ENCODE data around the gene PPP1R7. TPM values are rescaled to one million over a fixed set of nuclear protein-coding genes. Genes with fewer than 3 reads are reported as not detected.

The PPP1R7 gene
- polyA plus RNA-seq, 1 of the 3 experiments (the other 2 are of a cell fraction) = 56.9 TPM

DNA sequence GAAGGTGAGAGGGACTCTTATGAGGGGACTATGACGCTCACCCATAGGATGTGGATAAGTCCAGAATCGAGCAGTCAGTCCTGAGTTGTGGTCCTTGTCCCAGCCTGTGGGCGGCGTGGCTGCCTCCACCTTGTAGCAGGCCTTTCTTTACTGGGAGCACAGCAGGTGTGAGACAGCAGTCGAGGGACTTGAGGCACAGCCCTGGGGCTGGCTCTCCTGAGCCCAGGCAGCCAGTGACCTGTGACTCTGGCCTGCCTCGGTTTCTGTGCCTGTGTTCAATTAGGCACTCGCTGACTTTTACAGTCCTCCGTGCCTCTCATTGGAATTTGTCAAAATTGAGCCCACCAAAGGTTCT is 8.3 kb downstream of the PPP1R7 start:
- Histone ChIP-seq H3K9me2 (no peaks in the 10 kb centered on the region), H3K36me3 (replicated peaks in 1 of 2; ENCODE audit: control insufficient read depth in 1 of 2, insufficient read depth in 2 of 2, low read length in 1 of 2) (peaks cover 0 to 35% of the 10 kb centered on the region in 2 experiments), H3K4me2 (no peak overlapping the region), H3K27ac (ENCODE audit: low read depth in 2 of 2, low read length in 1 of 2) (no peak overlapping the region), H3F3A (replicated peaks; ENCODE audit: insufficient read depth) (no peaks in the 10 kb centered on the region), H3K4me1 (ENCODE audit: control insufficient read depth in 1 of 2, insufficient read depth in 2 of 2, low read depth in 1 of 2, low read length in 1 of 2) (no peaks in the 10 kb centered on the region), H2AFZ (ENCODE audit: low read depth) (no peak overlapping the region), H3K9ac (no peak overlapping the region), H4K20me1 (ENCODE audit: insufficient read depth) (no peaks in the 10 kb centered on the region), H3K4me3 (ENCODE audit: low read depth in 2 of 2, low read length in 1 of 2) (no peak overlapping the region), H3K79me2 (ENCODE audit: insufficient read depth) (no peaks in the 10 kb centered on the region), H3K9me3 (no peaks in the 10 kb centered on the region), H3K27me3 (ENCODE audit: insufficient read depth) (no peaks in the 10 kb centered on the region)
- POLR2A ChIA-PET = no interaction called here
- CTCF ChIA-PET = no interaction called here
- no peak for DNase-seq
- 89% methylated on average over 4 of the region's 8 CpGs for WGBS (ENCODE audit: low lambda C conversion rate)
- TF ChIP-seq RAD21 (IDR thresholded peaks at IDR 0.05; ENCODE audit: low read length) (no peak), MEF2A (IDR thresholded peaks at IDR 0.05; ENCODE audit: borderline replicate concordance, low read depth) (no peak), CHD2 (IDR thresholded peaks at IDR 0.05; ENCODE audit: low read length, partially characterized antibody) (no peak), TCF12 (IDR thresholded peaks at IDR 0.05) (no peak), NFIC (IDR thresholded peaks at IDR 0.05; ENCODE audit: borderline replicate concordance) (no peak), FOSL2 (IDR thresholded peaks at IDR 0.05; ENCODE audit: borderline replicate concordance, low read depth) (no peak)

DNA sequence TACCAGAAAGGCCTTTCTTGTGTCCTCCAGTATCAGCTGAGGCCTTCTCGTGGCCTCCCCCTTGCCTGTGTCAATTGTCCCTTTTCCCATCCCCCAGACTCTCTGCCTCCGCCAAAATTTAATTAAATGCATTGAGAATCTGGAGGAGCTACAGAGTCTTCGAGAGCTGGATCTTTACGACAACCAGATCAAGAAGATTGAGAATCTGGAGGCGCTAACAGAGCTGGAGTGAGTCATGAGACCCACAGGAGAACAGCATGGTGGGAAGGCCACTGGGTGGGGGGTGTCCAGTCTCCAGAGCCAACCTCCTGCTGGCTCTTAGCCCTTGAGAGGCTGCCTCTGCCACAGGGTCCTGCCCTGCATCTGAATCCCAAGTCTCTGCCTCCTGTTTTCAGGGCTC is 8.8 kb downstream of the PPP1R7 start:
- H3K4me1 ChIP-seq (ENCODE audit: control insufficient read depth in 1 of 2, insufficient read depth in 2 of 2, low read depth in 1 of 2, low read length in 1 of 2) = no peaks in the 10 kb centered on the region
- H3K9ac ChIP-seq = no peak overlapping the region
- no peak overlapping the region for H3K4me3 ChIP-seq (ENCODE audit: low read depth in 2 of 2, low read length in 1 of 2)
- WGBS (ENCODE audit: low lambda C conversion rate) = 91% methylated on average over 5 of the region's 5 CpGs
- H3K4me2 ChIP-seq = no peak overlapping the region
- CTCF ChIA-PET = no interaction called here
- no peaks in the 10 kb centered on the region for H3K27me3 ChIP-seq (ENCODE audit: insufficient read depth)
- H3K27ac ChIP-seq (ENCODE audit: low read depth in 2 of 2, low read length in 1 of 2) = no peak overlapping the region
- peaks cover 0 to 35% of the 10 kb centered on the region in 2 experiments for H3K36me3 ChIP-seq (replicated peaks in 1 of 2; ENCODE audit: control insufficient read depth in 1 of 2, insufficient read depth in 2 of 2, low read length in 1 of 2)
- no peak for DNase-seq
- H3K9me2 ChIP-seq = no peaks in the 10 kb centered on the region
- POLR2A ChIA-PET = no interaction called here
- H3K79me2 ChIP-seq (ENCODE audit: insufficient read depth) = no peaks in the 10 kb centered on the region
- no peaks in the 10 kb centered on the region for H4K20me1 ChIP-seq (ENCODE audit: insufficient read depth)
- no peak overlapping the region for H2AFZ ChIP-seq (ENCODE audit: low read depth)
- H3K9me3 ChIP-seq = no peaks in the 10 kb centered on the region
- TF ChIP-seq EZH2phosphoT487 (IDR thresholded peaks at IDR 0.05; ENCODE audit: borderline replicate concordance, low read depth) = no peak
- TF ChIP-seq FOSL2 (IDR thresholded peaks at IDR 0.05; ENCODE audit: borderline replicate concordance, low read depth) = no peak
- no peak for TF ChIP-seq YY1 (IDR thresholded peaks at IDR 0.05; ENCODE audit: low read depth)
- TF ChIP-seq EP300 (IDR thresholded peaks at IDR 0.05; ENCODE audit: borderline replicate concordance in 1 of 2, low read depth in 1 of 2, low read length in 1 of 2) = no peak
- no peak for TF ChIP-seq USF2 (IDR thresholded peaks at IDR 0.05; ENCODE audit: borderline replicate concordance, low read depth, low read length)
- TF ChIP-seq, protein P1, sequence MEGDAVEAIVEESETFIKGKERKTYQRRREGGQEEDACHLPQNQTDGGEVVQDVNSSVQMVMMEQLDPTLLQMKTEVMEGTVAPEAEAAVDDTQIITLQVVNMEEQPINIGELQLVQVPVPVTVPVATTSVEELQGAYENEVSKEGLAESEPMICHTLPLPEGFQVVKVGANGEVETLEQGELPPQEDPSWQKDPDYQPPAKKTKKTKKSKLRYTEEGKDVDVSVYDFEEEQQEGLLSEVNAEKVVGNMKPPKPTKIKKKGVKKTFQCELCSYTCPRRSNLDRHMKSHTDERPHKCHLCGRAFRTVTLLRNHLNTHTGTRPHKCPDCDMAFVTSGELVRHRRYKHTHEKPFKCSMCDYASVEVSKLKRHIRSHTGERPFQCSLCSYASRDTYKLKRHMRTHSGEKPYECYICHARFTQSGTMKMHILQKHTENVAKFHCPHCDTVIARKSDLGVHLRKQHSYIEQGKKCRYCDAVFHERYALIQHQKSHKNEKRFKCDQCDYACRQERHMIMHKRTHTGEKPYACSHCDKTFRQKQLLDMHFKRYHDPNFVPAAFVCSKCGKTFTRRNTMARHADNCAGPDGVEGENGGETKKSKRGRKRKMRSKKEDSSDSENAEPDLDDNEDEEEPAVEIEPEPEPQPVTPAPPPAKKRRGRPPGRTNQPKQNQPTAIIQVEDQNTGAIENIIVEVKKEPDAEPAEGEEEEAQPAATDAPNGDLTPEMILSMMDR (IDR thresholded peaks at IDR 0.05) = no peak
- TF ChIP-seq CHD2 (IDR thresholded peaks at IDR 0.05; ENCODE audit: low read length, partially characterized antibody) = no peak
- TF ChIP-seq RAD21 (IDR thresholded peaks at IDR 0.05; ENCODE audit: low read length) = no peak
- no peak for TF ChIP-seq ZBTB33 (IDR thresholded peaks at IDR 0.05; ENCODE audit: borderline replicate concordance, low read depth)
- no peak for TF ChIP-seq MXI1 (IDR thresholded peaks at IDR 0.05; ENCODE audit: low read depth, low read length)
- no peak for TF ChIP-seq NFIC (IDR thresholded peaks at IDR 0.05; ENCODE audit: borderline replicate concordance)
- TF ChIP-seq GATA2 (CRISPR knock-in tag; IDR thresholded peaks at IDR 0.05) = no peak
- TF ChIP-seq RXRA (IDR thresholded peaks at IDR 0.05; ENCODE audit: borderline replicate concordance, low read depth) = no peak
- TF ChIP-seq NRF1 (IDR thresholded peaks at IDR 0.05; ENCODE audit: low read depth, low read length) = no peak
- no peak for TF ChIP-seq TAF1 (IDR thresholded peaks at IDR 0.05; ENCODE audit: borderline replicate concordance, low read depth, low read length)
- TF ChIP-seq SMC3 (IDR thresholded peaks at IDR 0.05; ENCODE audit: low read depth, low read length) = no peak
- TF ChIP-seq FOXM1 (IDR thresholded peaks at IDR 0.05; ENCODE audit: low read depth) = no peak
- TF ChIP-seq, protein P2, sequence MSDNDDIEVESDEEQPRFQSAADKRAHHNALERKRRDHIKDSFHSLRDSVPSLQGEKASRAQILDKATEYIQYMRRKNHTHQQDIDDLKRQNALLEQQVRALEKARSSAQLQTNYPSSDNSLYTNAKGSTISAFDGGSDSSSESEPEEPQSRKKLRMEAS (IDR thresholded peaks at IDR 0.05; ENCODE audit: low read depth) = no peak
- no peak for TF ChIP-seq GABPA (IDR thresholded peaks at IDR 0.05; ENCODE audit: low read depth)
- H3F3A ChIP-seq (replicated peaks; ENCODE audit: insufficient read depth) = no peaks in the 10 kb centered on the region
